DOHH2 (cell line): ENCODE measurements around the gene RIMBP2.

Experiments
- H3F3A ChIP-seq: fragments of 200-600 bp; sonication (generic), shearing (Covaris generic); 2 replicates; pipeline ENCODE4 v1.6.0; 2016; ENCODE audit warnings: antibody characterized with exemption, mild to moderate bottlenecking; ENCODE audit not compliant: control insufficient read depth, insufficient read depth
- H3K27ac ChIP-seq: fragments of 200-600 bp; sonication (generic); 2 replicates; pipeline ENCODE4 v1.5.1; 2014; ENCODE audit warnings: low read depth, mild to moderate bottlenecking, low read length, moderate library complexity
- H3K27me3 ChIP-seq: fragments of 200-600 bp; sonication (generic); 2 replicates; pipeline ENCODE4 v1.6.1; 2014; ENCODE audit warnings: mild to moderate bottlenecking, low read length, mixed read lengths; ENCODE audit not compliant: control insufficient read depth
- H3K36me3 ChIP-seq: fragments of 200-600 bp; sonication (generic); 2 replicates; pipeline ENCODE4 v1.6.1; 2014; ENCODE audit warnings: mild to moderate bottlenecking, low read length, moderate library complexity, mixed read lengths; ENCODE audit not compliant: control insufficient read depth
- H3K4me1 ChIP-seq: fragments of 200-600 bp; sonication (generic); 2 replicates; pipeline ENCODE4 v1.6.1; 2014; ENCODE audit warnings: mild to moderate bottlenecking, low read length, mixed read lengths; ENCODE audit not compliant: control insufficient read depth
- H3K4me2 ChIP-seq: fragments of 200-600 bp; sonication (generic); 2 replicates; pipeline ENCODE4 v1.6.0; 2014; ENCODE audit warnings: mild to moderate bottlenecking, low read length, moderate library complexity
- H3K4me3 ChIP-seq: fragments of 200-600 bp; sonication (generic); 2 replicates; pipeline ENCODE4 v1.5.1; 2014; ENCODE audit warnings: mild to moderate bottlenecking, low read length, mixed read lengths
- H3K79me2 ChIP-seq: fragments of 200-600 bp; sonication (generic); 2 replicates; pipeline ENCODE4 v1.6.1; 2014; ENCODE audit warnings: mild to moderate bottlenecking, low read length, mixed read lengths; ENCODE audit not compliant: control insufficient read depth
- H3K9me2 ChIP-seq: fragments of 200-600 bp; sonication (generic); replicated peaks from 2 replicates; pipeline ENCODE4 v1.6.1; 2014; ENCODE audit warnings: mild to moderate bottlenecking, low read length, mixed read lengths; ENCODE audit not compliant: control insufficient read depth
- H3K9me3 ChIP-seq: fragments of 200-600 bp; sonication (generic); 2 replicates; pipeline ENCODE4 v1.6.1; 2014; ENCODE audit warnings: antibody characterized with exemption, low read length, mixed read lengths; ENCODE audit not compliant: control insufficient read depth, insufficient read depth
- H4K20me1 ChIP-seq: fragments of 200-600 bp; sonication (generic); 2 replicates; pipeline ENCODE4 v1.6.0; 2014; ENCODE audit warnings: low read depth, mild to moderate bottlenecking, antibody characterized with exemption, low read length, moderate library complexity; ENCODE audit not compliant: control insufficient read depth, insufficient read depth
- CTCF ChIP-seq: fragments of 200-600 bp; sonication (generic); IDR thresholded peaks from one replicate; pipeline ENCODE4 v1.5.1; 2014; ENCODE audit warnings: antibody characterized with exemption, mild to moderate bottlenecking, low read depth, low read length; ENCODE audit not compliant: poor library complexity, severe bottlenecking
- EZH2phosphoT487 ChIP-seq: fragments of 200-600 bp; sonication (generic); IDR thresholded peaks from 2 replicates; pipeline ENCODE4 v1.6.1; 2017; ENCODE audit warnings: borderline replicate concordance, mild to moderate bottlenecking, antibody characterized with exemption, low read length, moderate library complexity, mixed read lengths

Gene RIMBP2

GRCh38 chr12:130465046-130465445, 251.1 kb downstream of the RIMBP2 start:
- H3K4me1 ChIP-seq, result no peaks in the 10 kb centered on the region
- no peak for TF ChIP-seq CTCF
- TF ChIP-seq EZH2phosphoT487, result no peak
- H3K9me3 ChIP-seq, result peaks cover 9% of the 10 kb centered on the region; the same call in 1 of the 2 replicates
- H4K20me1 ChIP-seq, result no peaks in the 10 kb centered on the region
- no peaks in the 10 kb centered on the region for H3K36me3 ChIP-seq
- H3F3A ChIP-seq, result no peaks in the 10 kb centered on the region
- H3K9me2 ChIP-seq, result no peaks in the 10 kb centered on the region
- no peak overlapping the region for H3K4me3 ChIP-seq
- H3K79me2 ChIP-seq, result no peaks in the 10 kb centered on the region
- no peak overlapping the region for H3K4me2 ChIP-seq
- H3K27ac ChIP-seq, result no peak overlapping the region
- no peaks in the 10 kb centered on the region for H3K27me3 ChIP-seq

GRCh38 chr12:130463818-130464670, 252.1 kb downstream of the RIMBP2 start:
- peaks cover 9% of the 10 kb centered on the region; the same call in 1 of the 2 replicates for H3K9me3 ChIP-seq
- no peaks in the 10 kb centered on the region for H3K9me2 ChIP-seq
- H3K36me3 ChIP-seq, result no peaks in the 10 kb centered on the region
- no peak overlapping the region for H3K4me3 ChIP-seq
- no peaks in the 10 kb centered on the region for H3K4me1 ChIP-seq
- H4K20me1 ChIP-seq, result no peaks in the 10 kb centered on the region
- H3K4me2 ChIP-seq, result no peak overlapping the region
- H3K79me2 ChIP-seq, result no peaks in the 10 kb centered on the region
- TF ChIP-seq CTCF (no peak), EZH2phosphoT487 (no peak)
- no peaks in the 10 kb centered on the region for H3K27me3 ChIP-seq
- no peaks in the 10 kb centered on the region for H3F3A ChIP-seq
- no peak overlapping the region for H3K27ac ChIP-seq

- Histone ChIP-seq H3K79me2 (no peaks in the 10 kb centered on the region), H3K4me3 (no peak overlapping the region), H3K27ac (no peak overlapping the region), H3F3A (no peaks in the 10 kb centered on the region), H3K4me2 (no peak overlapping the region), H3K4me1 (no peaks in the 10 kb centered on the region), H4K20me1 (no peaks in the 10 kb centered on the region), H3K9me2 (no peaks in the 10 kb centered on the region), H3K9me3 (peaks cover 9% of the 10 kb centered on the region; the same call in 1 of the 2 replicates), H3K36me3 (no peaks in the 10 kb centered on the region), H3K27me3 (no peaks in the 10 kb centered on the region)
- TF ChIP-seq EZH2phosphoT487 (no peak), CTCF (no peak)
Observed at GRCh38 chr12:130463275-130463658, 252.8 kb downstream of the RIMBP2 start.
